Choroid plexus epithelial cell (primary cell): ENCODE data around the gene EEF2.
"Not testable (repeated sequence)": the region's sequence is repeated elsewhere in the genome, so short reads cannot be mapped to it uniquely, and the experiment has no call there.

Experiments used
- DNase-seq: peaks from one replicate; pipeline ENCODE4 v3.0.0-alpha.2; 2010; ENCODE audit warnings: low read depth
- H3K4me3 ChIP-seq: 2 replicates; pipeline ENCODE4 v1.5.1; 2011; ENCODE audit warnings: low read depth, mild to moderate bottlenecking, control low read depth, low read length, moderate library complexity
- TF ChIP-seq, protein P1 (sequence below): conservative IDR thresholded peaks from 2 replicates; pipeline ENCODE4 v1.5.1; 2011; ENCODE audit warnings: low read depth, mild to moderate bottlenecking, control low read depth, inconsistent platforms, low read length, moderate library complexity

Gene EEF2

DNA sequence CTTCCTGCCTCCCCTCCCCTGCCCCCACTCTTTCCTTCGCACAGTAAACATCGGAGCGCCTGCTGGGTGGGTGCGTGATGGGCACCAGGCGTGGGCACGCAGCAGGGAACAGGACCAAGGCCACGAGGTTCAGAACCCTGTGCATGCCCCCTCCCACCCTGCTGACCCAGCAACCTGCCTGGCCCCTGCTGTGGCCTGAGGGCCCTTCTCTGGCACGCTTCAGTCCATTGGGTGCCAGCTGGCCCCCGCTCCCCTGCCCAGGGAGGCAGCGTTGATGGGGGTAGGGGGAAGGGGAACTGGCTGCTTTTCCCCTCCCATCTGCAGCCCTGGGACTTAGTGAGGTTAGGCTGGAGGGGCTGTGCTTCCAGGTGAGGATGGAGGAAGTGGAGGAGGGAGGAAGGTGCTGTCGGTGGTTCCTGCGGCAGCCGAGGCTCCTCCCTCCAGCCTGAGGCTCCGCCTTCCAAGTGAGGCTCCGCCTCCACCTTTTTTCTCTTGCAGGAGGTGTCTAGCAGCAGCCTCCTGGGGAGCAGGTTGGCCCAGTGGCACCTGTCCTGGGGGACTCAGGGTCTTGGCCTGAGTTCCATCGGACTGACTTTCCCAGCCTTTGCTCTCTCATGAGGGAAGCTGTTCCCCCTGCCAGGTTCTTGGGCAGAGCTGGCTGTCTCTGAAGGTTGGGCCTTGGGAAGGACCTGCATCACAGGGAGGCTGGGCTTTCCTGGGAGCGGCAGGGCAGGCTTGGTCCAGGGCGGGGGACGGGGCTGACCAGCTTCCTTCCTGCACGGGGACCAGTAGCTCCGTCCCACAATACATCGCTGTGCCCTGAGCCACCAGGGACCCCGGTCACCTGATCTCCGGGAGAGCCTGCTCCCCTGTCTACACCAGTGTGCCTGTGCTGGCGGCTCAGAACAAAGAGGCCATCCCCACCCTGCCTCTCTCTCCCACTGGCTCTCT, 29.6 kb upstream of the EEF2 start:
- H3K4me3 ChIP-seq = no peak overlapping the region
- TF ChIP-seq, protein P1, sequence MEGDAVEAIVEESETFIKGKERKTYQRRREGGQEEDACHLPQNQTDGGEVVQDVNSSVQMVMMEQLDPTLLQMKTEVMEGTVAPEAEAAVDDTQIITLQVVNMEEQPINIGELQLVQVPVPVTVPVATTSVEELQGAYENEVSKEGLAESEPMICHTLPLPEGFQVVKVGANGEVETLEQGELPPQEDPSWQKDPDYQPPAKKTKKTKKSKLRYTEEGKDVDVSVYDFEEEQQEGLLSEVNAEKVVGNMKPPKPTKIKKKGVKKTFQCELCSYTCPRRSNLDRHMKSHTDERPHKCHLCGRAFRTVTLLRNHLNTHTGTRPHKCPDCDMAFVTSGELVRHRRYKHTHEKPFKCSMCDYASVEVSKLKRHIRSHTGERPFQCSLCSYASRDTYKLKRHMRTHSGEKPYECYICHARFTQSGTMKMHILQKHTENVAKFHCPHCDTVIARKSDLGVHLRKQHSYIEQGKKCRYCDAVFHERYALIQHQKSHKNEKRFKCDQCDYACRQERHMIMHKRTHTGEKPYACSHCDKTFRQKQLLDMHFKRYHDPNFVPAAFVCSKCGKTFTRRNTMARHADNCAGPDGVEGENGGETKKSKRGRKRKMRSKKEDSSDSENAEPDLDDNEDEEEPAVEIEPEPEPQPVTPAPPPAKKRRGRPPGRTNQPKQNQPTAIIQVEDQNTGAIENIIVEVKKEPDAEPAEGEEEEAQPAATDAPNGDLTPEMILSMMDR = no peak
- DNase-seq = no peak

DNA sequence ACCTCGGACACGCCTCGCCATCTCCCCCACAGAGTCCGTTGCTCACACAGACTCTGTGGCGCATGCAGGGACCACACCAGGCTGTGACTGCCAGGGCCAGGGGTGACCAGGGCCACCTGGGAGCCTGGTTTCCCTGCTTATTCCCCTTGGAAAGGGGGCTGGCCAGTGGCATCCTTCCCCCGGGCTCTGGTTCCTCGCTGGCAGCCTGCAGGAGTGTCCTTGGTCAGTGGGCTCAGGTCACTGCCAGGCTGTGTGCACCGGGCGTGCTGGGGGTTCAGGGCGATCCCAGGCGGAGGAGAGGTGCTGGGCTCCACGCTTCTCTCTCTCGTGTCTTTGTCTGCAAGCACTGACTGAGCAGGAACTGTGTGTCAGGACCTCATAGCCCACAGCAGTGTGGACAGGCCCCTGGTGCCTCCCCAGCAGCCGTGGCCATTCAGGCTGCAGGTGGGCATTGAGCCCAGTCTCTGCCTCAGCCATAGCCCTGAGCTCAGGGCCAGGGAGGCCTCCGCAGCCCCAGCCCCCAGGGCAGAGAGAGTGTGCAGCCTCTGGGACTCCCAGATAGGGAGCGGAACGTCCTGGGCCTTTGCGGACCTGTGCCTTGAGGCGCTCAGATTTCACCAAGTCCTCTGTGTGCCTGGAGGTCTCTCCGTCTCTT, 28.8 kb upstream of the EEF2 start:
- no peak overlapping the region for H3K4me3 ChIP-seq
- TF ChIP-seq, protein P1 = no peak
- DNase-seq = no peak

DNA sequence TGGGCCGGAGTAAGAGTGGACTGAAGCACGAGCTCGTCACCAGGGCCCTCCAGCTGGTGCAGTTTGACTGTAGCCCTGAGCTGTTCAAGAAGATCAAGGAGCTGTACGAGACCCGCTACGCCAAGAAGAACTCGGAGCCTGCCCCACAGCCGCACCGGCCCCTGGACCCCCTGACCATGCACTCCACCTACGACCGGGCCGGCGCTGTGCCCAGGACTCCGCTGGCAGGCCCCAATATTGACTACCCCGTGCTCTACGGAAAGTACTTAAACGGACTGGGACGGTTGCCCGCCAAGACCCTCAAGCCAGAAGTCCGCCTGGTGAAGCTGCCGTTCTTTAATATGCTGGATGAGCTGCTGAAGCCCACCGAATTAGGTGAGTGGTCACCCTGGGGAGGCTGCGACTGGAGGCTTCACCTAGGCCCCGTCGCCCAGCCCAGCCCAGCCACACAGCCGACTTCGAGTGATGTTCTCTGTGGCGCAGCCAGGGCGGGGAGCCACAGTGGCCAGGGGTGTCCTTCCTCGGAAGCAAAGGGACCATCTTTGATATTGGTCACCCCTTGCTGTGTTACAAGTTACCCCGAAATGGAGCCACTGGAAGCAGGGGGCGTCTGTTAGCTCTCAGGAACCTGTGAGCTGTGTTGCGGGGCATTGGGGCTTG, 27.8 kb upstream of the EEF2 start:
- DNase-seq = no peak
- TF ChIP-seq, protein P1 = no peak
- no peak overlapping the region for H3K4me3 ChIP-seq

DNA sequence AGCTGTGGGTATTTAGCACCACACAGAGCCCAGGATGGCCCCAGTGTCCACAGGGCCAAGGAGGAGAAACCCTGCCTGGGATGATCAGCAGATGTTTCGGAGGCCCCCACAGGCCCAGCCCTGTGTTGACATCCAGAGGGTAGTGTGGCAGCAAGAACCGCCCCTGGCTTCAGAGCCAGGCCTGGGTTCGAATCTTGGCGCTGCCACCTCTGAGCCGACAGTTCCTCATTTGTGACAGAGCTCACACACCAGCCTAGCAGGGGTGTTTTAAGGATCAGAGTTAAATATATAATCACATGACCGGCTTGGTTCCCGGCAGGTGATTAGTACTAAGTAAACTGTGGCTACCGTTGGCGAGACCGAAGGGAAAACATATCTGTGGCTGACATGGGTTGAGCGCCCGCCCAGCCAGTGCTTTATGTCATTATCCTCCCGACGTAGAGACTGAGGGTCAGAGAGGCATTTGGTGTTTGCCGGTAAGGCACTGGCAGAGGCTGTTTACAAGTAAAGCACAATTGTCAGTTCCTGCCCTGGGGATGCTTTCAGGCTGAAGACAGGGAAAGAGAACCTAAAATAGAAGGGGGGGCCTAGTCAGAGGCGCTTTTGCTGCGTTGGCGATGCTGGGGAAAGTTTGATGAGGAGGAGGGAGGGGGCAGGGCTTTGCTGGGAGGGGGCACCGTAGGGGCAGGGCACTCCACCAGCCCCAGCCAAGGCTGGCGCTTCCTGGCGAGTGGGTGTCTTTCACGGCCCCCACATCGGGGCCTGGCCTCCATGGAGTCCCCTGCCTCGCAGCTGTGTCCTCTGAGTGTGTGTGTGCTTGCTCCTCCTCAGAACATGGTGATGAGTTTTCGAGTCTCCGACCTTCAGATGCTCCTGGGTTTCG, 27.1 kb upstream of the EEF2 start:
- TF ChIP-seq, protein P1 = no peak
- H3K4me3 ChIP-seq = no peak overlapping the region

DNA sequence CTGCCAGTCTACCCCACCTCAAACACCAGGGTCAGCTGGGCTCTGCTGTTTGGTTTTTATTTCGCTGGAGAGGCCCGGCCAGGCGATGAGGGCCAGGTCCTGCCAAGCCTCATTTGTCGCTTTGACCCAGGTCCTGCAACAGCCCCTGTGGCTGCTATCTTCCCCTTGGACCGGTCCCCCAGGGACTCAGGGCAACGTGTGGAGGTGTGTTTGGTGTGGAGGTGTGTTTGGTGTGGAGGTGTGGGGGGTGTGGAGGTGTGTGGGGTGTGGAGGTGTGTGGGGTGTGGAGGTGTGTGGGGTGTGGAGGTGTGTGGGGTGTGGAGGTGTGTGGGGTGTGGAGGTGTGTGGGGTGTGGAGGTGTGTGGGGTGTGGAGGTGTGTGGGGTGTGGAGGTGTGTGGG, 26.2 kb upstream of the EEF2 start:
- H3K4me3 ChIP-seq, DNase-seq: not testable (repeated sequence)

More for the DNA sequence above, 27.1 kb upstream of the EEF2 start:
- DNase-seq = no peak

DNA sequence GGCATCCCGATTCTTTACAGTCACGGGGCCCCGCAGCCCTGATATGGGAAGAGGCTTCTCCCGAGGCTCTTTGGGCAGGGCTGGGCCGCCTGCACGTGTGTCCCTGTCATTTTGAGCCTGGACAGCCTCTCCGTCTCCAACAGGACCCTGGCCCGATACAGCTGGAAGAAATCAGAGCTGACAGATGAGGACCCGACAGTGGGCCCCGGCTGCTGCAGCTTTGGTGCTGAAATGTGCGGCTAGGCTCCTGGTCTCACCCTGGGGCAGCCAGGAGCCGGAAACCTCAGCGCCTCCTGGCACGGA, 25.5 kb upstream of the EEF2 start:
- DNase-seq = no peak
- no peak overlapping the region for H3K4me3 ChIP-seq
- TF ChIP-seq, protein P1 = no peak
